A549 (cell line): ENCODE results near the gene C1orf21.

Source experiments
- BHLHE40 ChIP-seq: IDR thresholded peaks from 2 replicates; pipeline ENCODE4 v1.6.1; 2012; ENCODE audit warnings: low read depth, low read length, inconsistent platforms
- CHD2 ChIP-seq: fragments of 150-350 bp; IDR thresholded peaks from 2 replicates; pipeline ENCODE4 v1.6.1; 2014; ENCODE audit warnings: low read length; ENCODE audit not compliant: partially characterized antibody
- CHD4 ChIP-seq: fragments of 200-600 bp; sonication (generic); IDR thresholded peaks from 2 replicates; pipeline ENCODE4 v1.6.1; 2016; ENCODE audit warnings: antibody characterized with exemption, mild to moderate bottlenecking, borderline replicate concordance
- EP300 ChIP-seq, 2 experiments: fragments of >200 bp; sonication (Bioruptor Twin); formaldehyde crosslinking; IDR thresholded peaks; 2 replicates in 1 of 2; 3 replicates in 1 of 2; pipeline ENCODE4 v1.6.1; 2016 to 2017
- HDAC2 ChIP-seq: fragments of 200-600 bp; sonication (generic); IDR thresholded peaks from 2 replicates; pipeline ENCODE4 v1.6.1; 2016
- JUN ChIP-seq, 2 experiments: fragments of >200 bp; sonication (Bioruptor Twin); formaldehyde crosslinking; IDR thresholded peaks; 2 replicates in 1 of 2; 3 replicates in 1 of 2; pipeline ENCODE4 v1.6.1; 2016 to 2017
- MAFK ChIP-seq: fragments of 450-650 bp; IDR thresholded peaks from 2 replicates; pipeline ENCODE4 v1.6.1; 2014; ENCODE audit not compliant: partially characterized antibody
- PHF8 ChIP-seq: fragments of 200-600 bp; sonication (generic); IDR thresholded peaks from 2 replicates; pipeline ENCODE4 v1.6.1; 2016; ENCODE audit warnings: low read depth, mild to moderate bottlenecking, antibody characterized with exemption, moderate library complexity, borderline replicate concordance
- POLR2A ChIP-seq: IDR thresholded peaks from 2 replicates; pipeline ENCODE4 v1.6.1; 2012; ENCODE audit warnings: mild to moderate bottlenecking, low read length
- RAD21 ChIP-seq, 2 experiments: fragments of >200 bp in 1 of 2; sonication (Bioruptor Twin) in 1 of 2; formaldehyde crosslinking in 1 of 2; IDR thresholded peaks in 1 of 2; conservative IDR thresholded peaks in 1 of 2; 2 replicates in 1 of 2; 3 replicates in 1 of 2; pipeline ENCODE4 v1.6.1; 2012 to 2018; ENCODE audit warnings: inconsistent platforms in 1 of 2
- REST ChIP-seq: fragments of 200-600 bp; sonication (generic); IDR thresholded peaks from 2 replicates; pipeline ENCODE4 v1.6.1; 2016; ENCODE audit warnings: antibody characterized with exemption, mild to moderate bottlenecking, moderate library complexity
- TF ChIP-seq, protein P1 (sequence below): fragments of >200 bp; sonication (Bioruptor Twin); formaldehyde crosslinking; IDR thresholded peaks from 3 replicates; pipeline ENCODE4 v1.5.1; 2016
- TF ChIP-seq, protein P2 (sequence below): IDR thresholded peaks from 2 replicates; pipeline ENCODE4 v1.6.1; 2012

GRCh38 chr1:184408580-184408979, 21.8 kb downstream of the C1orf21 start:
- TF ChIP-seq CHD2 (no peak), PHF8 (no peak), CHD4 (no peak), EP300 (IDR thresholded peaks at IDR 0.05) (no peak), HDAC2 (no peak), JUN (IDR thresholded peaks at IDR 0.05) (no peak), MAFK (no peak), REST (no peak), RAD21 (conservative IDR thresholded peaks at IDR 0.05 in 1 of 2, IDR thresholded peaks at IDR 0.05 in 1 of 2) (no peak), BHLHE40 (no peak), POLR2A (no peak)
- TF ChIP-seq, protein P1, sequence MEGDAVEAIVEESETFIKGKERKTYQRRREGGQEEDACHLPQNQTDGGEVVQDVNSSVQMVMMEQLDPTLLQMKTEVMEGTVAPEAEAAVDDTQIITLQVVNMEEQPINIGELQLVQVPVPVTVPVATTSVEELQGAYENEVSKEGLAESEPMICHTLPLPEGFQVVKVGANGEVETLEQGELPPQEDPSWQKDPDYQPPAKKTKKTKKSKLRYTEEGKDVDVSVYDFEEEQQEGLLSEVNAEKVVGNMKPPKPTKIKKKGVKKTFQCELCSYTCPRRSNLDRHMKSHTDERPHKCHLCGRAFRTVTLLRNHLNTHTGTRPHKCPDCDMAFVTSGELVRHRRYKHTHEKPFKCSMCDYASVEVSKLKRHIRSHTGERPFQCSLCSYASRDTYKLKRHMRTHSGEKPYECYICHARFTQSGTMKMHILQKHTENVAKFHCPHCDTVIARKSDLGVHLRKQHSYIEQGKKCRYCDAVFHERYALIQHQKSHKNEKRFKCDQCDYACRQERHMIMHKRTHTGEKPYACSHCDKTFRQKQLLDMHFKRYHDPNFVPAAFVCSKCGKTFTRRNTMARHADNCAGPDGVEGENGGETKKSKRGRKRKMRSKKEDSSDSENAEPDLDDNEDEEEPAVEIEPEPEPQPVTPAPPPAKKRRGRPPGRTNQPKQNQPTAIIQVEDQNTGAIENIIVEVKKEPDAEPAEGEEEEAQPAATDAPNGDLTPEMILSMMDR, result no peak
- TF ChIP-seq, protein P2, sequence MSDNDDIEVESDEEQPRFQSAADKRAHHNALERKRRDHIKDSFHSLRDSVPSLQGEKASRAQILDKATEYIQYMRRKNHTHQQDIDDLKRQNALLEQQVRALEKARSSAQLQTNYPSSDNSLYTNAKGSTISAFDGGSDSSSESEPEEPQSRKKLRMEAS, result no peak
